OCI-LY3 (cell line): ENCODE measurements around the gene VIPR2.

Experiments
- H2AFZ ChIP-seq: fragments of 200-600, 300-600 bp; shearing (Covaris generic); 2 replicates; pipeline ENCODE4 v1.6.0; 2014; ENCODE audit warnings: antibody characterized with exemption, low read depth, low read length
- H3K27ac ChIP-seq: fragments of 200-600, 300-600 bp; sonication (generic); 2 replicates; pipeline ENCODE4 v1.5.1; 2014; ENCODE audit warnings: mild to moderate bottlenecking, low read length, moderate library complexity, mixed read lengths
- H3K27me3 ChIP-seq: fragments of 200-600, 300-600 bp; sonication (generic); 2 replicates; pipeline ENCODE4 v1.6.1; 2014; ENCODE audit warnings: low read depth, low read length, mixed read lengths
- H3K36me3 ChIP-seq: fragments of 200-600, 300-600 bp; sonication (generic); replicated peaks from 2 replicates; pipeline ENCODE3; 2014; ENCODE audit warnings: low read depth, low read length, mixed read lengths
- H3K4me1 ChIP-seq: fragments of 300-600, 200-600 bp; sonication (generic); 2 replicates; pipeline ENCODE4 v1.6.1; 2014; ENCODE audit warnings: low read length, mixed read lengths
- H3K4me2 ChIP-seq: fragments of 200-600, 300-600 bp; sonication (generic); 2 replicates; pipeline ENCODE4 v1.6.1; 2014; ENCODE audit warnings: low read length, mixed read lengths
- H3K4me3 ChIP-seq: fragments of 300-600, 200-600 bp; sonication (generic); 2 replicates; pipeline ENCODE4 v1.5.1; 2014; ENCODE audit warnings: antibody characterized with exemption, mild to moderate bottlenecking, low read length, moderate library complexity
- H3K79me2 ChIP-seq: fragments of 300-600, 200-600 bp; shearing (Covaris generic); 2 replicates; pipeline ENCODE4 v1.6.1; 2014; ENCODE audit warnings: mild to moderate bottlenecking, low read length, mixed read lengths
- H3K9ac ChIP-seq: fragments of 300-600, 200-600 bp; shearing (Covaris generic); 2 replicates; pipeline ENCODE4 v1.6.0; 2014; ENCODE audit warnings: mild to moderate bottlenecking, low read length, moderate library complexity
- H3K9me3 ChIP-seq: fragments of 200-600, 300-600 bp; shearing (Covaris generic); 2 replicates; pipeline ENCODE4 v1.6.1; 2014; ENCODE audit warnings: low read length, mixed read lengths; ENCODE audit not compliant: insufficient read depth
- H4K20me1 ChIP-seq: fragments of 200-600, 300-600 bp; sonication (generic); 2 replicates; pipeline ENCODE4 v1.6.1; 2016; ENCODE audit warnings: low read length, mixed read lengths; ENCODE audit not compliant: insufficient read depth
- CTCF ChIP-seq: fragments of 200-600, 300-600 bp; sonication (generic); IDR thresholded peaks from 2 replicates; pipeline ENCODE4 v1.5.1; 2014; ENCODE audit warnings: antibody characterized with exemption, low read length, low read depth
- EZH2phosphoT487 ChIP-seq: fragments of 200-600 bp; shearing (Covaris generic); IDR thresholded peaks from 2 replicates; pipeline ENCODE4 v1.6.1; 2018; ENCODE audit warnings: antibody characterized with exemption, mixed run types, low read depth

The VIPR2 gene

GRCh38 chr7:159157714-159158113, 13.0 kb upstream of the VIPR2 start:
- H3K9me3 ChIP-seq, result no peaks in the 10 kb centered on the region
- H3K36me3 ChIP-seq, result no peaks in the 10 kb centered on the region
- no peaks in the 10 kb centered on the region for H3K79me2 ChIP-seq
- no peak overlapping the region for H2AFZ ChIP-seq
- H3K4me3 ChIP-seq, result no peak overlapping the region
- no peaks in the 10 kb centered on the region for H4K20me1 ChIP-seq
- no peaks in the 10 kb centered on the region for H3K4me1 ChIP-seq
- no peak overlapping the region for H3K9ac ChIP-seq
- no peak overlapping the region for H3K27ac ChIP-seq
- TF ChIP-seq CTCF, result no peak
- TF ChIP-seq EZH2phosphoT487, result no peak
- no peaks in the 10 kb centered on the region for H3K27me3 ChIP-seq
- no peak overlapping the region for H3K4me2 ChIP-seq

- no peak overlapping the region for H2AFZ ChIP-seq
- no peak overlapping the region for H3K4me2 ChIP-seq
- no peak overlapping the region for H3K4me3 ChIP-seq
- no peaks in the 10 kb centered on the region for H4K20me1 ChIP-seq
- no peaks in the 10 kb centered on the region for H3K9me3 ChIP-seq
- no peaks in the 10 kb centered on the region for H3K27me3 ChIP-seq
- H3K9ac ChIP-seq, result no peak overlapping the region
- H3K36me3 ChIP-seq, result no peaks in the 10 kb centered on the region
- no peak for TF ChIP-seq CTCF
- no peak for TF ChIP-seq EZH2phosphoT487
- no peaks in the 10 kb centered on the region for H3K79me2 ChIP-seq
- H3K27ac ChIP-seq, result no peak overlapping the region
- H3K4me1 ChIP-seq, result no peaks in the 10 kb centered on the region
These were observed 12.0 kb upstream of the VIPR2 start for GRCh38 chr7:159156436-159157245.

GRCh38 chr7:159155410-159155809, 10.7 kb upstream of the VIPR2 start:
- H3K27ac ChIP-seq, result no peak overlapping the region

GRCh38 chr7:159154243-159154642, 9.6 kb upstream of the VIPR2 start:
- TF ChIP-seq CTCF (no peak), EZH2phosphoT487 (no peak)
- no peaks in the 10 kb centered on the region for H3K4me1 ChIP-seq
- H3K36me3 ChIP-seq, result no peaks in the 10 kb centered on the region
- no peaks in the 10 kb centered on the region for H4K20me1 ChIP-seq
- no peak overlapping the region for H3K9ac ChIP-seq
- H3K9me3 ChIP-seq, result no peaks in the 10 kb centered on the region
- no peaks in the 10 kb centered on the region for H3K27me3 ChIP-seq
- no peak overlapping the region for H3K27ac ChIP-seq
- no peak overlapping the region for H3K4me3 ChIP-seq
- H3K79me2 ChIP-seq, result no peaks in the 10 kb centered on the region
- no peak overlapping the region for H2AFZ ChIP-seq
- H3K4me2 ChIP-seq, result no peak overlapping the region

More at GRCh38 chr7:159155410-159155809, 10.7 kb upstream of the VIPR2 start:
- no peaks in the 10 kb centered on the region for H3K4me1 ChIP-seq
- H3K27me3 ChIP-seq, result no peaks in the 10 kb centered on the region
- no peaks in the 10 kb centered on the region for H3K9me3 ChIP-seq
- H3K4me3 ChIP-seq, result no peak overlapping the region
- no peaks in the 10 kb centered on the region for H3K36me3 ChIP-seq
- H3K79me2 ChIP-seq, result no peaks in the 10 kb centered on the region
- no peak overlapping the region for H3K4me2 ChIP-seq
- TF ChIP-seq EZH2phosphoT487, result no peak
- no peak overlapping the region for H3K9ac ChIP-seq
- H4K20me1 ChIP-seq, result no peaks in the 10 kb centered on the region
- no peak overlapping the region for H2AFZ ChIP-seq
